Measurements from ENCODE around the gene WAPL. TPM values are rescaled to one million over a fixed set of nuclear protein-coding genes. Genes with fewer than 3 reads are reported as not detected.
A peak's percentile ranks its signal among the peaks of the same experiment; 100 is the strongest.

WAPL gene
- total and polyA plus RNA-seq, 2 of the 13 experiments (the other 11 are each of a cell fraction or from before 2014, with no cell fraction given): 13.2 to 43.5 TPM

DNA sequence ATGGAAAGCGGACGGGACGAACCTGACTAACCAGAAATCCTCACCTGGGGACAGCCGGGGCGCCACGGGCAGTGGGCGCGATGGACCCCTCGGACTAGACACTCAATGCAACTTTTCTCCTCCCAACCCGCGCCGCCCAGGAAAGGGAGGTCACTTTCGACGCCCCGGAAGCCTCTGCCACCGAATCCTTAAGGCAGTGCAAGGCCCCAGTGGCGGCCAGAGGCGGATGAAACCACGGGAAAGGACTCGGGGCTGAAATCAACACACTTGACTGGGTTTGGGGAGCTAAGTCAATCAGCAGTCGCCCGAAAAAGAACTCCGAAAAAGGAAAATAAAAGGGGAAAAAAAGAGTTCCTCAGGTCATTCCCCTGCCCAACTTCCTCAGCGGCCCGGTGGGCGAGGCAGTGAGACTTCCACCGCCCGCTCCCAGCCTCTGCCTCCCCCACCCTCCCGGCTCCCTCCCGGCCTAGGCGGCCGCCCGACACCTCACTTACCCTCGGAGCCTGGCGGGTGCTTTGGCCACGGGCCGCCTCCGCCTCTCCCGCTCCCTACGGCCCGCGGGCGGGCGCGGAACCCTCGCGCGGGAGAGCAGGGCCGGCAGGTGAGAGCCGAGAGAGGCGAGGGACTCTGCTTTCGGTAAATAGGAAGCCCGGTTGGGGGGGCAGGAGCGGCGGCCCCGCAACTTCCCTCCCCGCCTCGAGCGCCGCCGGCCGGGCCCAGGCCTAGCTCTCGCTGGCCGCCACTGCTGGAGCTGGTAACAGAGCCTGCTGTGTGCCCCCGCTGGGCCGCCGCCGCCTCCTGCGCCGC lies 518 bp downstream of the WAPL start (continued):
- TF ChIP-seq, protein P1, sequence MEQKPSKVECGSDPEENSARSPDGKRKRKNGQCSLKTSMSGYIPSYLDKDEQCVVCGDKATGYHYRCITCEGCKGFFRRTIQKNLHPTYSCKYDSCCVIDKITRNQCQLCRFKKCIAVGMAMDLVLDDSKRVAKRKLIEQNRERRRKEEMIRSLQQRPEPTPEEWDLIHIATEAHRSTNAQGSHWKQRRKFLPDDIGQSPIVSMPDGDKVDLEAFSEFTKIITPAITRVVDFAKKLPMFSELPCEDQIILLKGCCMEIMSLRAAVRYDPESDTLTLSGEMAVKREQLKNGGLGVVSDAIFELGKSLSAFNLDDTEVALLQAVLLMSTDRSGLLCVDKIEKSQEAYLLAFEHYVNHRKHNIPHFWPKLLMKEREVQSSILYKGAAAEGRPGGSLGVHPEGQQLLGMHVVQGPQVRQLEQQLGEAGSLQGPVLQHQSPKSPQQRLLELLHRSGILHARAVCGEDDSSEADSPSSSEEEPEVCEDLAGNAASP (CRISPR knock-in tag; IDR thresholded peaks at IDR 0.05; ENCODE audit: borderline replicate concordance): 0 out of 2 replicates have a peak, but pooled peaks have one; percentile 5
- 0 out of 2 replicates have a peak, but pooled peaks have one; percentile 3 for TF ChIP-seq ZNF777 (CRISPR knock-in tag; IDR thresholded peaks at IDR 0.05)
- no peak for TF ChIP-seq SKIL (CRISPR knock-in tag; IDR thresholded peaks at IDR 0.05; ENCODE audit: borderline replicate concordance)
- peak; percentile 23 for TF ChIP-seq RBM22 (optimal IDR thresholded peaks at IDR 0.05; ENCODE audit: low read length)
- TF ChIP-seq ZSCAN20 (CRISPR knock-in tag; IDR thresholded peaks at IDR 0.05; ENCODE audit: borderline replicate concordance): no peak
- no peak for TF ChIP-seq RBAK (CRISPR knock-in tag; IDR thresholded peaks at IDR 0.05)
- TF ChIP-seq, protein P2, sequence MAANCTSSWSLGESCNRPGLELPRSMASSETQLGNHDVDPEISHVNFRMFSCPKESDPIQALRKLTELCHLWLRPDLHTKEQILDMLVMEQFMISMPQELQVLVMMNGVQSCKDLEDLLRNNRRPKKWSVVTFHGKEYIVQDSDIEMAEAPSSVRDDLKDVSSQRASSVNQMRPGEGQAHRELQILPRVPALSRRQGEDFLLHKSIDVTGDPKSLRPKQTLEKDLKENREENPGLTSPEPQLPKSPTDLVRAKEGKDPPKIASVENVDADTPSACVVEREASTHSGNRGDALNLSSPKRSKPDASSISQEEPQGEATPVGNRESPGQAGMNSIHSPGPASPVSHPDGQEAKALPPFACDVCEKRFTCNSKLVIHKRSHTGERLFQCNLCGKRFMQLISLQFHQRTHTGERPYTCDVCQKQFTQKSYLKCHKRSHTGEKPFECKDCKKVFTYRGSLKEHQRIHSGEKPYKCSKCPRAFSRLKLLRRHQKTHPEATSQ (CRISPR knock-in tag; IDR thresholded peaks at IDR 0.05; ENCODE audit: borderline replicate concordance): no peak
- TF ChIP-seq, protein P3, sequence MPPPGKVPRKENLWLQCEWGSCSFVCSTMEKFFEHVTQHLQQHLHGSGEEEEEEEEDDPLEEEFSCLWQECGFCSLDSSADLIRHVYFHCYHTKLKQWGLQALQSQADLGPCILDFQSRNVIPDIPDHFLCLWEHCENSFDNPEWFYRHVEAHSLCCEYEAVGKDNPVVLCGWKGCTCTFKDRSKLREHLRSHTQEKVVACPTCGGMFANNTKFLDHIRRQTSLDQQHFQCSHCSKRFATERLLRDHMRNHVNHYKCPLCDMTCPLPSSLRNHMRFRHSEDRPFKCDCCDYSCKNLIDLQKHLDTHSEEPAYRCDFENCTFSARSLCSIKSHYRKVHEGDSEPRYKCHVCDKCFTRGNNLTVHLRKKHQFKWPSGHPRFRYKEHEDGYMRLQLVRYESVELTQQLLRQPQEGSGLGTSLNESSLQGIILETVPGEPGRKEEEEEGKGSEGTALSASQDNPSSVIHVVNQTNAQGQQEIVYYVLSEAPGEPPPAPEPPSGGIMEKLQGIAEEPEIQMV (CRISPR knock-in tag; IDR thresholded peaks at IDR 0.05; ENCODE audit: low read depth): no peak
- no peak; the same call in 1 of the 2 replicates for TF ChIP-seq ZNF703 (CRISPR knock-in tag; IDR thresholded peaks at IDR 0.05; ENCODE audit: borderline replicate concordance)
- TF ChIP-seq ZNF367 (CRISPR knock-in tag; IDR thresholded peaks at IDR 0.05; ENCODE audit: borderline replicate concordance): no peak
- no peak for TF ChIP-seq MBNL3 (CRISPR knock-in tag; conservative IDR thresholded peaks at IDR 0.05)
- TF ChIP-seq, protein P4, sequence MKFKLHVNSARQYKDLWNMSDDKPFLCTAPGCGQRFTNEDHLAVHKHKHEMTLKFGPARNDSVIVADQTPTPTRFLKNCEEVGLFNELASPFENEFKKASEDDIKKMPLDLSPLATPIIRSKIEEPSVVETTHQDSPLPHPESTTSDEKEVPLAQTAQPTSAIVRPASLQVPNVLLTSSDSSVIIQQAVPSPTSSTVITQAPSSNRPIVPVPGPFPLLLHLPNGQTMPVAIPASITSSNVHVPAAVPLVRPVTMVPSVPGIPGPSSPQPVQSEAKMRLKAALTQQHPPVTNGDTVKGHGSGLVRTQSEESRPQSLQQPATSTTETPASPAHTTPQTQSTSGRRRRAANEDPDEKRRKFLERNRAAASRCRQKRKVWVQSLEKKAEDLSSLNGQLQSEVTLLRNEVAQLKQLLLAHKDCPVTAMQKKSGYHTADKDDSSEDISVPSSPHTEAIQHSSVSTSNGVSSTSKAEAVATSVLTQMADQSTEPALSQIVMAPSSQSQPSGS (CRISPR knock-in tag; IDR thresholded peaks at IDR 0.05): no peak
- TF ChIP-seq KLF11 (CRISPR knock-in tag; IDR thresholded peaks at IDR 0.05): no peak
- no peak for TF ChIP-seq ZMYM3 (CRISPR knock-in tag; IDR thresholded peaks at IDR 0.05)
- TF ChIP-seq NKX3-1 (CRISPR knock-in tag; IDR thresholded peaks at IDR 0.05): no peak
- no peak for TF ChIP-seq NFE2 (CRISPR knock-in tag; IDR thresholded peaks at IDR 0.05)
- TF ChIP-seq ZFY (CRISPR knock-in tag; IDR thresholded peaks at IDR 0.05): no peak
- no peak for TF ChIP-seq ZNF788 (CRISPR knock-in tag; IDR thresholded peaks at IDR 0.05; ENCODE audit: borderline replicate concordance)
- TF ChIP-seq KLF12 (CRISPR knock-in tag; IDR thresholded peaks at IDR 0.05; ENCODE audit: borderline replicate concordance): 0 out of 2 replicates have a peak, but pooled peaks have one; percentile 28
- no peak for TF ChIP-seq SMAD9 (CRISPR knock-in tag; IDR thresholded peaks at IDR 0.05)
- no peak for TF ChIP-seq ZNF343 (CRISPR knock-in tag; IDR thresholded peaks at IDR 0.05)
- no peak; the same call in 1 of the 2 replicates for TF ChIP-seq MEIS2 (CRISPR knock-in tag; IDR thresholded peaks at IDR 0.05)
